ENCODE measurements around the gene CHAD. TPM values are rescaled to one million over a fixed set of nuclear protein-coding genes. Genes with fewer than 3 reads are reported as not detected.

Gene CHAD
- total and polyA plus RNA-seq, 2 donors (not counting 3 experiments of a cell fraction or from before 2014, with no cell fraction given) = not detected

DNA sequence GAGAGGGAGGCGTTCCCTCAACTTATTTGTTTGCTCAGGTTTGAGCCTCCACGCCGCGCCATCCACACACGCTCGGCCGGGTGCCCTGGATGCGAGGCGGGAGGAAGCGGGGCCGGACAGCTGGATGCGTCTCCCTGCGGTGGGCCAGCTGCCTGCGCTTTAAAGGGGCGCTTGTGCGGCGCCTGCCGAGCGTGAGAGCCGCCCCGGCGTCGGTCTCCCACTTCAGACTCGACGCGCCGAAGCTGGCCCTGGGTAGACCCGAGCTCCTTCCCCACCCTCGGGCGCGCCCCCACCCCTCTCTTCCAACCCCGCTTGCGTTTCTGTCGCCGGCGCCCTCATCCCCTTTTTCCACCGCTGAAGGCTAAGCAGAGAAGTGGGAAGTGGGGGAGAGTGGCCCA, 527 bp upstream of the CHAD start:
- H3K9ac ChIP-seq (replicated peaks; ENCODE audit: extremely low read depth, insufficient read depth, low read length) = no peak overlapping the region
- H3K4me3 ChIP-seq (replicated peaks in 1 of 3; ENCODE audit: insufficient read depth in 1 of 3, low read depth in 1 of 3, low read length in 3 of 3) = peak overlapping the region in 1 of 3 experiments; percentile 17
- DNase-seq (ENCODE audit: low read depth, low spot score) (no peak), FAIRE-seq (no peak)
- no peak overlapping the region for H2AFZ ChIP-seq (ENCODE audit: low read depth, low read length)
- H3K9me3 ChIP-seq (replicated peaks; ENCODE audit: control insufficient read depth, insufficient read depth, low read length) = no peaks in the 10 kb centered on the region
- TF ChIP-seq POLR2A (IDR thresholded peaks at IDR 0.05; ENCODE audit: low read depth, low read length) = no peak
- TF ChIP-seq CTCF (IDR thresholded peaks at IDR 0.05; ENCODE audit: extremely low read depth in 1 of 2, insufficient read depth in 1 of 2, low read depth in 1 of 2, low read length in 2 of 2) = no peak
- TF ChIP-seq EZH2 (IDR thresholded peaks at IDR 0.05; ENCODE audit: borderline replicate concordance, low read depth, low read length, severe bottlenecking) = peak; percentile 85
- TF ChIP-seq MYC (IDR thresholded peaks at IDR 0.05; ENCODE audit: low read depth, low read length) = no peak
- no peak for TF ChIP-seq JUN (IDR thresholded peaks at IDR 0.05; ENCODE audit: borderline replicate concordance, insufficient read depth, insufficient read length, low read depth)
- H3K4me2 ChIP-seq (ENCODE audit: insufficient read depth, low read length) = no peak overlapping the region
- dilution Hi-C loops (cut with MboI; ENCODE audit: extremely low pct_ligation_motif_present, low sequenced_read_pairs) (no loop called here), intact Hi-C loops (cut with micrococcal nuclease) (no loop called here)
- H3K27ac ChIP-seq (ENCODE audit: insufficient read depth, low read depth, low read length) = no peak overlapping the region
- no peaks in the 10 kb centered on the region for H3K9me1 ChIP-seq (replicated peaks; ENCODE audit: control insufficient read depth, extremely low read depth, insufficient read depth, low read length)
- H3K4me1 ChIP-seq (ENCODE audit: control insufficient read depth, extremely low read depth, insufficient read depth, low read length) = no peaks in the 10 kb centered on the region
- H3K36me3 ChIP-seq (ENCODE audit: control insufficient read depth in 2 of 2, extremely low read depth in 1 of 2, insufficient read depth in 2 of 2, low read length in 2 of 2) = no peaks in the 10 kb centered on the region
- no peaks in the 10 kb centered on the region for H3K79me2 ChIP-seq (ENCODE audit: control insufficient read depth, insufficient read depth, low read length)
- H4K20me1 ChIP-seq (replicated peaks; ENCODE audit: control insufficient read depth, extremely low read depth, insufficient read depth, low read length) = no peaks in the 10 kb centered on the region
- CTCF ChIA-PET = interaction anchor here (0.9 to 2.3 kb wide), 3 partner anchors 10 to 27 kb away, joined by 3 to 5 read pairs (median 4); no protein-coding TSS in a partner anchor
- BruUV-seq (replicated peaks) = no TSS peak
- H3K27me3 ChIP-seq (ENCODE audit: control insufficient read depth in 2 of 2, insufficient read depth in 2 of 2, low read length in 2 of 2) = peaks cover 20 to 30% of the 10 kb centered on the region in 2 experiments
- POLR2A ChIA-PET = no interaction called here

- H3K36me3 ChIP-seq (ENCODE audit: control insufficient read depth in 2 of 2, extremely low read depth in 1 of 2, insufficient read depth in 2 of 2, low read length in 2 of 2) = no peaks in the 10 kb centered on the region
- H3K9me1 ChIP-seq (replicated peaks; ENCODE audit: control insufficient read depth, extremely low read depth, insufficient read depth, low read length) = no peaks in the 10 kb centered on the region
- H3K9me3 ChIP-seq (replicated peaks; ENCODE audit: control insufficient read depth, insufficient read depth, low read length) = no peaks in the 10 kb centered on the region
- dilution Hi-C loops (cut with MboI; ENCODE audit: extremely low pct_ligation_motif_present, low sequenced_read_pairs) (no loop called here), intact Hi-C loops (cut with micrococcal nuclease) (no loop called here)
- ChIA-PET POLR2A (no interaction called here), CTCF (interaction anchor here (1.2 to 2.3 kb wide), 3 partner anchors 12 to 71 kb away, joined by 3 to 5 read pairs (median 3); partner anchors contain the start of gene LRRC59)
- BruUV-seq (replicated peaks) = no TSS peak
- peaks cover 20 to 26% of the 10 kb centered on the region in 2 experiments for H3K27me3 ChIP-seq (ENCODE audit: control insufficient read depth in 2 of 2, insufficient read depth in 2 of 2, low read length in 2 of 2)
- H4K20me1 ChIP-seq (replicated peaks; ENCODE audit: control insufficient read depth, extremely low read depth, insufficient read depth, low read length) = no peaks in the 10 kb centered on the region
- H3K27ac ChIP-seq (ENCODE audit: insufficient read depth, low read depth, low read length) = no peak overlapping the region
- DNase-seq (ENCODE audit: low read depth, low spot score) (no peak), FAIRE-seq (no peak)
- no peak overlapping the region for H3K9ac ChIP-seq (replicated peaks; ENCODE audit: extremely low read depth, insufficient read depth, low read length)
- no peak for TF ChIP-seq JUN (IDR thresholded peaks at IDR 0.05; ENCODE audit: borderline replicate concordance, insufficient read depth, insufficient read length, low read depth)
- no peak for TF ChIP-seq GATA2 (IDR thresholded peaks at IDR 0.05; ENCODE audit: insufficient read depth, insufficient read length, low read depth, low read length)
- TF ChIP-seq CTCF (IDR thresholded peaks at IDR 0.05; ENCODE audit: extremely low read depth in 1 of 2, insufficient read depth in 1 of 2, low read depth in 1 of 2, low read length in 2 of 2) = no peak
- TF ChIP-seq POLR2A (IDR thresholded peaks at IDR 0.05; ENCODE audit: low read depth, low read length) = no peak
- no peak for TF ChIP-seq POLR2AphosphoS5 (IDR thresholded peaks at IDR 0.05; ENCODE audit: insufficient read depth, low read depth, low read length)
- TF ChIP-seq FOS (IDR thresholded peaks at IDR 0.05; ENCODE audit: borderline replicate concordance, insufficient read depth, low read length) = no peak
- TF ChIP-seq EZH2 (IDR thresholded peaks at IDR 0.05; ENCODE audit: borderline replicate concordance, low read depth, low read length, severe bottlenecking) = no peak
- TF ChIP-seq MAX (IDR thresholded peaks at IDR 0.05; ENCODE audit: insufficient read depth, insufficient read length) = no peak
- no peak for TF ChIP-seq MYC (IDR thresholded peaks at IDR 0.05; ENCODE audit: low read depth, low read length)
- H3K4me3 ChIP-seq (replicated peaks in 1 of 3; ENCODE audit: insufficient read depth in 1 of 3, low read depth in 1 of 3, low read length in 3 of 3) = no peak overlapping the region
- no peaks in the 10 kb centered on the region for H3K79me2 ChIP-seq (ENCODE audit: control insufficient read depth, insufficient read depth, low read length)
- no peaks in the 10 kb centered on the region for H3K4me1 ChIP-seq (ENCODE audit: control insufficient read depth, extremely low read depth, insufficient read depth, low read length)
- H3K4me2 ChIP-seq (ENCODE audit: insufficient read depth, low read length) = no peak overlapping the region
- H2AFZ ChIP-seq (ENCODE audit: low read depth, low read length) = no peak overlapping the region
Measured at GRCh38 chr17:50467855-50468303, 801 bp downstream of the CHAD start.
